T-helper 9 cell (primary cell): ENCODE results near the gene ZNF436.

Experiments
- DNase-seq: peaks from one replicate; pipeline ENCODE4 v3.0.0-alpha.2; 2020
- total RNA-seq, 2 donors: gene quantifications; one replicate each; lab custom pipeline; 2026; lab: John Stamatoyannopoulos, UW

The ZNF436 gene
- 9.9 to 31.9 reads per million in 2 donors for total RNA-seq

DNA sequence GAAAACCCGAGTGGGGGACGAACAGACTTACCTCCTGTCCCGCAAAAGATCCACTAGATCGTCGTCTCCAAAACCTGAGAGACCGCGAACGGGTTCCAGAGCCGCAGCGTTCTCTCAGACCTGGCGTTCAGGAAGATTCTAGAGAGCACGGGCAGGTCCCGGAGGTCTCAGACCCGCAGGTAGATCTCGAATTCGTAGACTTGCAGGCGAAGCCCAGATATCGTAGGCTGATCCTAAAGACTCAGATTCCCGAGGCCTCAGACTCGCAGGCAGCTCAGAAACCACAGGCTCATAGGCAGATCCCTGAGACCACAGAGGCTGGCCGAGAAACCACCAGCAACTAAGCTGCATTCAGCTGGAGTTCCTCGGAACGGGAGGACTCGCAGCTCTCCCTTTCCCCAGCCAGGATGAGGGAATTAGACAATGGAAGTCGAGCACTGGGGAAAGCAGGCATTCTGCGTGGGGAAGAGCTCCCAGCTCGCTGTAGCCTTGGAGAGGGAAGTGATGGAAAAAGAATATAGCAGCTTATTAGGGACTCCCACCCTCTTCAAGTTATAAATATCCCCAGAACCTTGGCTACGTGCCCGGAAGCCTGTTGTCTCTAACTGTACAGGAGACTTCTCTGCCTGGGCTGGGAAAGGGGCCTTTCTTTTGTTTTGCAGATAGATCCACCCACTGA lies at the start of gene ZNF436:
Gene ZNF436, minus strand, starts transcription at position 502 of the 679 bp plus-strand sequence. CDS start 1,831 bp downstream, outside the sequence.
- peak; percentile 25 for DNase-seq

DNA sequence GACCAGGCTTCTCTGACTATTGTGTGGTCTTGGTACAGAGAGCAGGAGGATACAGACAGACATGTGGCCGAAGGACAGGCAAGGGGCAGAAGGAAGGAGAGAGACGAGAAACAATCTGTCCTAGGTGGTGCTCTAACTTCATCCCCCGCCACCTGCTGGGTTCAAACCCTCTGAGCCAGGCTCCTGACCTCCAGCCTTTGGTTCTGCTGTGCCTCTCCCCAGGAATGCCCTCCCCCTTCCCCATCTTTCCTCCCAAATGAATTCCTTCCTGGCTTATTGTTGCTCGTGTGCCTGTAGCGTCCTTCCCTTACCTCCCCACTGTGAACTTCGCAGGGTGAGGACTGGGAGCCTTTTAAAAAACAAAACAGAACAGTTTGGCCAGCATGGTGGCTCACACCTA lies 49.5 kb upstream of the ZNF436 start:
- no peak for DNase-seq

DNA sequence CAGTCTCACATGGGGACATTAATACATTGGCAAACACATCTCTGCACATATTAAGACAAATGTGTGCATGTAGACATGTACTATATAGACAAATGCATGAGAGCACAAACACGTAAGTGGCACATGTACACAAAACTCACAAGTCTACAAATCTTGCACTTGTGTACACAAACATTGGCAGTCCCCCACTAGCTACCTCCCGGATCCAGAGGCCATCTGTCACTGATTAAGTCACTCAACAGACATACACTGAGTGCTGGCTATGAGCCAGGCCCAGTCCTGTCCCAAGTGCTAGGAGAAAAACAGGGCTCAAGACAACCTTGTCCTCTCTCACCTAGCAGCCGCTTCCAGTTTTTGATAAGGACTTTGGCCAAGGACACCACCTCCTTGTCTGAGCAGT lies 47.9 kb upstream of the ZNF436 start:
- no peak for DNase-seq

- no peak for DNase-seq
Observed at GRCh38 chr1:23416964-23417363, 47.3 kb upstream of the ZNF436 start.

DNA sequence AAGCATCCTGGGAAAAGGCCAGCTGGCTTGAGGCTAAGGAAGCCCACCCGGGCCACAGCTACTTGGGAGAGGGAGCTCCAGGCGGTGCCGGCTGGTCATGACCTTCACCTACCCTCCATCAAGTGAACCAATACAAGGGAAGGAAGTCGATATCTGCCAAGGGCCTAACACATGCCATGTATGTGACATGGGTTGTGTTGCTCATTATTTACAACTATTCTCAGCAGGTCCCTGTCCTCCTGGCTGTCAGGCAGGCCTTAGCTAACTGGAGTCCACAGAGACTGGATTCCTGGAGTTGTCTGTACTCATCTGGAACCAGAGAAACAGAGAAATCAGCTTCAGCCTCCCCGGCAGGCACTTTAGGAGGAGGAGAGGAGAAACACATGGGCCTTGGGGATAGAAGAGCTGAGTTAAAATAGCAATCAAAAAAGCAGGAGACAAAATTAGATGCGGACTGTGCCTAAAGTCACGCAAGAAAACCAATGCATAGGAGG lies 39.2 kb upstream of the ZNF436 start:
- DNase-seq: no peak

DNA sequence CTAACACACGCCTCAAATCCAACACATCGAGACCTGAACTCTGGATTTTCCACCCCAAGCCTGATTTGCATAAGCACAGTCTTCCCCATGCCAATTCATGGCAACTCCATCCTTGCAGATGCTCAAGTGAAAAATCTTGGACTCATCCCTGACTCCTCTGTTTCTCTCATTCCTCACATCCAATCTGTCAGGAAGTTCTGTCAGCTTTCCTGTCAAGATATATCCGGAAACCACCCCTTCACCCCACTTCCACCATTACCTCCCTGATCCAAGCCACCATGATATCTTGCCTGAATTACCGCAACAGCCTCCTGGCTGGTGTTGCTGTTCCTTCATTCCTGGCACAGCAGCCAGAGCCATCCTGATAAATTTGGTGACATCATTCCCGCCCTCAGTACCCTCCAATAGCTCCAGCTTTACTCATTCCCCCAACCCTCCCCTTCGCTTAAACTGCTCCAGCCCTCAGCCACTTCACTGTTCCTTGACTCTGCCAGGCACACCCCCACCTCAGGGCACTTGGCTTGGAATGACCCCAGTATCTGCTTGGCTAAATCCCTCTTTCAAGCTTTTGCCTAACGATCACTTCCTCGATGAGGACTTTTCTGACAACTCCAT lies 37.5 kb upstream of the ZNF436 start:
- no peak for DNase-seq

GRCh38 chr1:23405946-23406345 lies 36.3 kb upstream of the ZNF436 start:
- DNase-seq: no peak

- DNase-seq: peak; percentile 79
Observed at GRCh38 chr1:23403735-23404486, 34.3 kb upstream of the ZNF436 start.

DNA sequence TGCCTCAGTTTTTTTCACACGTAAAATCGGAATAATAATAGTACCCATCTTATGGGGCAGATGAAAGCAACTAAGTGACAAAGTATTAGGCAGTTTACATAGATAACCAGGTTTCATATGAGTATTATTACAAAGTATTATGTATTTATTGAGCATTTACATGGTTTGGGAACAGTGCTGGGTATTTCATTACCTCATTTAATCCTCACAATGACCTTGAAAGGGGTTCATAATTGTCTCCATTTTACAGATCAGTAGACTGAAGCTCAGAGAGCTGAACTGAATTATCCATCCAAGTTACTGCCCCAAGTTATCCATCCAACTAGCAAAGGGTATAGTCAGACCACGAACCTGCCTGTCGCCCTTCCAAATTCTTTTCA lies 33.7 kb upstream of the ZNF436 start:
- DNase-seq: no peak

DNA sequence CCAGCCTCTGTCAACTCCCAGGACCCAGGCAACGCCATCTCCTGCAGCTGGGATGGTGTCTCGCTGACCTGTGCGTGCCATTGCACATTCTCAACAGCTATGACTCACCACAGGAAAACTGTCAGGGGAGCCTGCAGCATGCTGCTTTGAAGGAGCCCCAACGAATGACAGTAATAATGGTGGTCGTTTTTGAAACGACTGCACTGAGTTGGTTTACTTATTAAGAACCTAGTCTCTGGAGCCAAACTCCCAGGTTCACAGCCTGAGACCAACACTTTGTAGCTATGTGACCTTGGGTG lies 33.4 kb upstream of the ZNF436 start:
- DNase-seq: no peak

GRCh38 chr1:23402286-23403037 lies 32.8 kb upstream of the ZNF436 start:
- no peak for DNase-seq

- DNase-seq: no peak
Observed at GRCh38 chr1:23401313-23401712, 31.7 kb upstream of the ZNF436 start.

GRCh38 chr1:23400324-23401114 lies 30.9 kb upstream of the ZNF436 start:
- DNase-seq: no peak

DNA sequence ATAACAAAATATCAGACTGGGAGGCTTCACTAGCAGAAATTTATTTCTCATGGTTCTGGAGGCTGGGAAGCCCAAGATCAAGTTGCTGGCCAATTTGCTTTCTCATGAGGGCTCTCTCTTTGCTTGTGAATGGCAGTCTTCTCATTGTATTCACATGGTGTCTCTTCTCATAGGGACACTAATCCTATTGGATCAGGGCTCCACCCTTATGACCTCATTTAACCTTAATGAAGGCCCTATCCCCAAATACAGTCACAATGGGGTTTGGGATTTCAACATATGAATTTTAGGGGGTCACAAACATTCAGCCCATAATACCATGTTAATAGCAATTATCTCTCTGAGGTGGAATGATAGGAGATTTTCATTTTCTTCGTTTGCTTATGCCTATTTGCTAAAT lies 29.6 kb upstream of the ZNF436 start:
- DNase-seq: no peak

GRCh38 chr1:23397908-23398307 lies 28.3 kb upstream of the ZNF436 start:
- no peak for DNase-seq

GRCh38 chr1:23396380-23396779 lies 26.7 kb upstream of the ZNF436 start:
- DNase-seq: no peak

DNA sequence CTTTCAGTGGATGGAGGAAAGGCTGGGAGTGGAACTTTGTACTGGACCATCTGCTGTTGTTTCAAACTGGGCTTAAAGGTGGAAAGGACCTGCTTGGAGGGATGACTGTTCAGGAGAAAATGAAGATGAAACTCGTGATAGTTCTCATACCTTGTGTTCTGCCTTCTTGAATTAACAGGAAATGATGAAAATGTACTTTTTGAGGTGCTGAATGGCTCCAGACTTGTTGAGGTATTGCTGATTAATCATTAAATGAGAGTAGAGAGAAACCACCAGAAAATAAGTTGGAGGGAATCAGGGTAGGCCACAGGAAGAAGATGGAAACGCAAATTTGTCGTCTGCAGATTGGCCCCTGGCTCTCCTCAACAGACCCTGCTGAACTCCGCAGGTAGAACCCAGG lies 26.2 kb upstream of the ZNF436 start:
- DNase-seq: no peak

GRCh38 chr1:23395154-23395724 lies 25.6 kb upstream of the ZNF436 start:
- DNase-seq: no peak

- no peak for DNase-seq
Observed at GRCh38 chr1:23394684-23395083, 25.0 kb upstream of the ZNF436 start.

- no peak for DNase-seq
Observed at GRCh38 chr1:23394181-23394580, 24.5 kb upstream of the ZNF436 start.

GRCh38 chr1:23393706-23394105 lies 24.1 kb upstream of the ZNF436 start:
- DNase-seq: no peak
